DLD1 (cell line): ENCODE results near the gene EPHA8.

ENCODE experiments used
- in situ Hi-C: cut with HindIII; loops from 2 replicates; pipeline ENCODE4 v1.10.0; 2017; ENCODE audit warnings: low sequenced_read_pairs

The EPHA8 gene

GRCh38 chr1:22587247-22587646, 24.0 kb downstream of the EPHA8 start:
- in situ Hi-C loops: loop anchor here (5.0 kb wide), 1 partner anchor 75 kb away; no protein-coding TSS in a partner anchor

GRCh38 chr1:22588899-22589422, 25.7 kb downstream of the EPHA8 start:
- in situ Hi-C loops: loop anchor here (5.0 kb wide), 1 partner anchor 77 kb away; no protein-coding TSS in a partner anchor

GRCh38 chr1:22591576-22591975, 28.3 kb downstream of the EPHA8 start:
- in situ Hi-C loops: no loop called here

GRCh38 chr1:22592051-22592450, 28.8 kb downstream of the EPHA8 start:
- in situ Hi-C loops: no loop called here

- in situ Hi-C loops: no loop called here
Measured at GRCh38 chr1:22592919-22593790, 29.9 kb downstream of the EPHA8 start.

GRCh38 chr1:22594396-22594795, 31.1 kb downstream of the EPHA8 start:
- in situ Hi-C loops: no loop called here

GRCh38 chr1:22595108-22595507, 31.8 kb downstream of the EPHA8 start:
- in situ Hi-C loops: no loop called here

GRCh38 chr1:22597301-22597965, 34.1 kb downstream of the EPHA8 start:
- in situ Hi-C loops: no loop called here

GRCh38 chr1:22597996-22598395, 34.7 kb downstream of the EPHA8 start:
- in situ Hi-C loops: no loop called here

- in situ Hi-C loops: no loop called here
Measured at GRCh38 chr1:22598736-22599135, 35.4 kb downstream of the EPHA8 start.

GRCh38 chr1:22600071-22600816, 37.0 kb downstream of the EPHA8 start:
- in situ Hi-C loops: no loop called here

- in situ Hi-C loops: no loop called here
Measured at GRCh38 chr1:22600817-22601605, 37.7 kb downstream of the EPHA8 start.

- in situ Hi-C loops: no loop called here
Measured at GRCh38 chr1:22601610-22602009, 38.3 kb downstream of the EPHA8 start.

- in situ Hi-C loops: no loop called here
Measured at GRCh38 chr1:22602060-22602740, 38.9 kb downstream of the EPHA8 start.

GRCh38 chr1:22606161-22606560, 42.9 kb downstream of the EPHA8 start:
- in situ Hi-C loops: no loop called here

- in situ Hi-C loops: no loop called here
Measured at GRCh38 chr1:22607154-22607553, 43.9 kb downstream of the EPHA8 start.

GRCh38 chr1:22608361-22608760, 45.1 kb downstream of the EPHA8 start:
- in situ Hi-C loops: no loop called here

GRCh38 chr1:22609291-22609690, 46.0 kb downstream of the EPHA8 start:
- in situ Hi-C loops: no loop called here

GRCh38 chr1:22611530-22611947, 48.2 kb downstream of the EPHA8 start:
- in situ Hi-C loops: no loop called here
